ENCODE measurements around the gene RPS18. TPM values are rescaled to one million over a fixed set of nuclear protein-coding genes. Genes with fewer than 3 reads are reported as not detected.

The RPS18 gene
- total RNA-seq, 3 donors from 2014 or later (not counting 1 experiment from before 2014, with no cell fraction given), result 1,182 to 1,707 (median 1,500) TPM

DNA sequence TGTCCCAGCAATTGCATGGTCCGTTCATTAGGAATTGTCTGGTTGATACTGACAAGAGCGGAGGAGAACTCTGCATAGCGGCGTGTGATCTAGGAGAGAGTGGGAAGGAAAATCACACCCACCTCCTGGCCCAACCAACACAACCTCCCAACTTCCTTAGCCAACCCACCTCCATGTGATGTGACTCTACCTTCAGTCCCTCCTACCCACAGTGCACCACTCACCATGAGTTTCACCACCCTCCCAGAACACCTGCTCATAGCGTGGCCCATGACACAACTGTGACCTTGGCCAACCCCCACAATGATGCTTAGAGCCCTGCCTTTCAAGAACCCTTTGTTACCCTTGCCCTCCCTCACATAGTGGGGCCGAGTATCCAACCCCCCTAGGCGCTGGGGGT is 7.9 kb upstream of the RPS18 start:
- H3K4me3 ChIP-seq (ENCODE audit: low read length), result no peak overlapping the region
- H3K4me1 ChIP-seq (ENCODE audit: control insufficient read depth, insufficient read depth, low read length), result no peaks in the 10 kb centered on the region
- intact Hi-C loops (cut with micrococcal nuclease), result no loop called here
- H3K9me3 Mint-ChIP-seq, result no peaks in the 10 kb centered on the region
- no peaks in the 10 kb centered on the region for H3K27me3 Mint-ChIP-seq (ENCODE audit: low read depth in 2 of 2)
- H3K27ac Mint-ChIP-seq, result no peak overlapping the region
- WGBS (ENCODE audit: insufficient coverage), result 94% methylated on average over 7 of the region's 7 CpGs
- no peaks in the 10 kb centered on the region for H3K27me3 ChIP-seq (ENCODE audit: control insufficient read depth, insufficient read depth, low read length)
- H3K4me1 Mint-ChIP-seq, result peaks cover 0 to 10% of the 10 kb centered on the region in 2 donors
- peaks cover 19% of the 10 kb centered on the region for H3K36me3 Mint-ChIP-seq
- no peak overlapping the region for H3K27ac ChIP-seq (ENCODE audit: low read length)
- peaks cover 74% of the 10 kb centered on the region for H3K36me3 ChIP-seq (ENCODE audit: control insufficient read depth, insufficient read depth, low read length)
- DNase-seq, result no peak
- no peak overlapping the region for H3K4me3 Mint-ChIP-seq
- TF ChIP-seq, protein P1, sequence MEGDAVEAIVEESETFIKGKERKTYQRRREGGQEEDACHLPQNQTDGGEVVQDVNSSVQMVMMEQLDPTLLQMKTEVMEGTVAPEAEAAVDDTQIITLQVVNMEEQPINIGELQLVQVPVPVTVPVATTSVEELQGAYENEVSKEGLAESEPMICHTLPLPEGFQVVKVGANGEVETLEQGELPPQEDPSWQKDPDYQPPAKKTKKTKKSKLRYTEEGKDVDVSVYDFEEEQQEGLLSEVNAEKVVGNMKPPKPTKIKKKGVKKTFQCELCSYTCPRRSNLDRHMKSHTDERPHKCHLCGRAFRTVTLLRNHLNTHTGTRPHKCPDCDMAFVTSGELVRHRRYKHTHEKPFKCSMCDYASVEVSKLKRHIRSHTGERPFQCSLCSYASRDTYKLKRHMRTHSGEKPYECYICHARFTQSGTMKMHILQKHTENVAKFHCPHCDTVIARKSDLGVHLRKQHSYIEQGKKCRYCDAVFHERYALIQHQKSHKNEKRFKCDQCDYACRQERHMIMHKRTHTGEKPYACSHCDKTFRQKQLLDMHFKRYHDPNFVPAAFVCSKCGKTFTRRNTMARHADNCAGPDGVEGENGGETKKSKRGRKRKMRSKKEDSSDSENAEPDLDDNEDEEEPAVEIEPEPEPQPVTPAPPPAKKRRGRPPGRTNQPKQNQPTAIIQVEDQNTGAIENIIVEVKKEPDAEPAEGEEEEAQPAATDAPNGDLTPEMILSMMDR (IDR thresholded peaks at IDR 0.05), result no peak
- H3K9me3 ChIP-seq (ENCODE audit: control insufficient read depth, insufficient read depth, low read length), result no peaks in the 10 kb centered on the region
- no peak for ATAC-seq

DNA sequence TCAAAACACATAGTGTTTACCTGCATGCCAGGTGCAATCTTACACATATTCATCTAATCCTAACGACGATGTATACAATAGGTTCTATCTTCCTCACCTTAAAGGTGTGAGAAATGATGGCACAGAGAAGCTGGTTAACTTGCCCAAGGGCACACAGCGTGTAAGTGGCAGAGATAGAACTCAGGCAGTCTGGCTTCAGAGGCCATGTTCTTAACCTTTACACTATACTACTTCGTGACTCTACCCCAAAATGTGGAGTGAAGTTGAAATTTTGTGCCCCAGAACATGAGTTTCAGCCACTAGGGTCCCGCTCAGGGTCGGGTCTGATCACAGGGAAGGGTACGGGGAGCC is 783 bp upstream of the RPS18 start:
- peak overlapping the region; percentile 71 for H3K4me3 ChIP-seq (ENCODE audit: low read length)
- Mint-ChIP-seq H3K27ac (peak overlapping the region; percentile 97 to 98), H3K4me1 (peaks cover 51 to 57% of the 10 kb centered on the region in 2 donors), H3K27me3 (ENCODE audit: low read depth in 2 of 2) (no peaks in the 10 kb centered on the region), H3K36me3 (peaks cover 17% of the 10 kb centered on the region), H3K4me3 (peak overlapping the region; percentile 96), H3K9me3 (no peaks in the 10 kb centered on the region)
- intact Hi-C loops (cut with micrococcal nuclease), result loop anchor here (1.0 kb wide), 1 partner anchor 22 kb away; no protein-coding TSS in a partner anchor
- DNase-seq (no peak), ATAC-seq (peak; percentile 16 to 33 (median 20))
- H3K27ac ChIP-seq (ENCODE audit: low read length), result peak overlapping the region; percentile 89
- peaks cover 34% of the 10 kb centered on the region for H3K4me1 ChIP-seq (ENCODE audit: control insufficient read depth, insufficient read depth, low read length)
- TF ChIP-seq, protein P1 (IDR thresholded peaks at IDR 0.05), result no peak
- peaks cover 62% of the 10 kb centered on the region for H3K36me3 ChIP-seq (ENCODE audit: control insufficient read depth, insufficient read depth, low read length)
- WGBS (ENCODE audit: insufficient coverage), result 0% methylated on average over 5 of the region's 7 CpGs
- H3K9me3 ChIP-seq (ENCODE audit: control insufficient read depth, insufficient read depth, low read length), result no peaks in the 10 kb centered on the region
- no peaks in the 10 kb centered on the region for H3K27me3 ChIP-seq (ENCODE audit: control insufficient read depth, insufficient read depth, low read length)

DNA sequence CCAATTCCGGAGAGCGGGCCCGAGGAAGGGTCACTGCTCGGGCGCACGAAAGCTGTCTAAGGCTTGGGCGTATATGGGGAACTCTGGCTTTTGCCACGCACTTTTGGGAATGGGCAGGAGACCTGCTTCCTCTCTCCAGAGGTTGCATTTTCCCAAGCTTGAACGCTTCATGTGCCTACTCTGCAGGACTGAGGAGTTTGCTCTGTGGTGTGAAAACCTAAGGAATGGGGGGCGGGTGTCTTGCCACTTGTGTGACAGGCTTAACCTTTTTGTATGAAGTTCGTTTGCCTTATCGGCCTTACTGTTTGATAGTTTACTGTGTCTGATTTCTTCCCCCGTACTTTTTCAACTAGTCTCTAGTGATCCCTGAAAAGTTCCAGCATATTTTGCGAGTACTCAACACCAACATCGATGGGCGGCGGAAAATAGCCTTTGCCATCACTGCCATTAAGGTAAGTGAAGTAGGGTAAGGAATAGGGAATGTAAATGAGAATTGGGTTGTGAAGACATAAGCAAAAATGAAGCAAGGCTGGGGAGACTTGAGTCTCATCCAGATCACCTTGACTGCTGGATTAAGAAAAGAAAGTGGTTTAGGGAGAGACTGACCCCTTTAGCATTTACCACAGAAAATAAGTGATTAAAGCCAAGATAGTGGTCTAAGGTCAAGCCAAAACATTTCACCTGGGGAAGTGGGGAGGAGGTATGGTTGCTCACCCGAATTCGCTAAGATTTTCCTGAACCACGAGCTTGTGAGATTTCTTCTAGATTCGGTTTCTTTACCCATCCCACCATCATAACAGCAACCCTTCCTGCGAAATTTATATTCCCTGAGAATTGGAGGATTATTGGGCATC is 627 bp downstream of the RPS18 start:
- Mint-ChIP-seq H3K27me3 (ENCODE audit: low read depth in 2 of 2) (no peaks in the 10 kb centered on the region), H3K4me1 (peaks cover 62 to 66% of the 10 kb centered on the region in 2 donors), H3K27ac (peak overlapping the region; percentile 97 to 98), H3K4me3 (peak overlapping the region; percentile 96), H3K36me3 (peaks cover 13% of the 10 kb centered on the region), H3K9me3 (no peaks in the 10 kb centered on the region)
- Histone ChIP-seq H3K4me1 (ENCODE audit: control insufficient read depth, insufficient read depth, low read length) (peaks cover 44% of the 10 kb centered on the region), H3K9me3 (ENCODE audit: control insufficient read depth, insufficient read depth, low read length) (no peaks in the 10 kb centered on the region), H3K4me3 (ENCODE audit: low read length) (peak overlapping the region; percentile 71), H3K36me3 (ENCODE audit: control insufficient read depth, insufficient read depth, low read length) (peaks cover 50% of the 10 kb centered on the region), H3K27me3 (ENCODE audit: control insufficient read depth, insufficient read depth, low read length) (no peaks in the 10 kb centered on the region), H3K27ac (ENCODE audit: low read length) (peak overlapping the region; percentile 89)
- DNase-seq, result no peak
- WGBS (ENCODE audit: insufficient coverage), result 7% methylated on average over 17 of the region's 22 CpGs
- ATAC-seq, result peak in 2 of 3 donors; percentile 1 to 2
- TF ChIP-seq, protein P1 (IDR thresholded peaks at IDR 0.05), result no peak
- intact Hi-C loops (cut with micrococcal nuclease), result loop anchor here (1.0 to 2.0 kb wide), 2 partner anchors 17 to 64 kb away; partner anchors contain the start of genes PFDN6, RING1 and WDR46

Data from natural killer cell (primary cell).